Liver (tissue), 9 donors: ENCODE results near the gene TAMALIN. TPM values are rescaled to one million over a fixed set of nuclear protein-coding genes. Genes with fewer than 3 reads are reported as not detected.

Experiments used
- DNase-seq: peaks from one replicate; pipeline ENCODE4 v3.0.0-alpha.2; 2017; ENCODE audit warnings: low spot score
- H3K27ac ChIP-seq, 2 donors: one replicate each; pipeline ENCODE4 v1.7.0; 2013; ENCODE audit warnings: inconsistent platforms in 2 of 2, low read length in 2 of 2, control low read depth in 1 of 2, low read depth in 1 of 2, mild to moderate bottlenecking in 1 of 2
- H3K27me3 ChIP-seq, 4 donors: one replicate each; pipeline versions ENCODE4 v1.6.1 to v1.7.0; 2013; ENCODE audit warnings: low read length in 3 of 4, inconsistent platforms in 1 of 4, mild to moderate bottlenecking in 1 of 4, moderate library complexity in 1 of 4; ENCODE audit not compliant: control insufficient read depth in 4 of 4, insufficient read depth in 4 of 4
- H3K36me3 ChIP-seq, 4 donors: one replicate each; pipeline versions ENCODE4 v1.6.1 to v1.7.0; 2013; ENCODE audit warnings: low read length in 3 of 4, mild to moderate bottlenecking in 3 of 4, low read depth in 1 of 4, moderate library complexity in 1 of 4; ENCODE audit not compliant: control insufficient read depth in 4 of 4, insufficient read depth in 3 of 4
- H3K4me1 ChIP-seq, 4 donors: one replicate each; pipeline versions ENCODE4 v1.6.1 to v1.7.0; 2013; ENCODE audit warnings: low read length in 3 of 4, mild to moderate bottlenecking in 3 of 4, moderate library complexity in 1 of 4; ENCODE audit not compliant: control insufficient read depth in 4 of 4, insufficient read depth in 4 of 4
- H3K4me3 ChIP-seq, 3 donors: one replicate each; pipeline versions ENCODE4 v1.6.1 to v1.7.0; 2013; ENCODE audit warnings: low read length in 3 of 3, control low read depth in 1 of 3, low read depth in 1 of 3, mild to moderate bottlenecking in 1 of 3
- H3K9ac ChIP-seq, 2 donors: one replicate each; pipeline ENCODE4 v1.7.0; 2013; ENCODE audit warnings: low read length in 2 of 2, mild to moderate bottlenecking in 2 of 2, moderate library complexity in 2 of 2, control low read depth in 1 of 2, low read depth in 1 of 2
- H3K9me3 ChIP-seq, 4 donors: one replicate each; pipeline versions ENCODE4 v1.6.1 to v1.7.0; 2013; ENCODE audit warnings: low read length in 3 of 4; ENCODE audit not compliant: control insufficient read depth in 4 of 4
- EGR1 ChIP-seq, 2 donors: IDR thresholded peaks; 2 replicates each; pipeline ENCODE4 v1.6.1; 2016 to 2018; ENCODE audit warnings: antibody characterized with exemption in 2 of 2, low read depth in 2 of 2
- FOXA1 ChIP-seq: IDR thresholded peaks from 2 replicates; pipeline ENCODE4 v1.6.1; 2016; ENCODE audit warnings: antibody characterized with exemption
- FOXA2 ChIP-seq: IDR thresholded peaks from 2 replicates; pipeline ENCODE4 v1.6.1; 2016; ENCODE audit warnings: antibody characterized with exemption
- GABPA ChIP-seq, 2 donors: IDR thresholded peaks in 1 of 2; conservative IDR thresholded peaks in 1 of 2; 2 replicates each; pipeline ENCODE4 v1.6.1; 2016; ENCODE audit warnings: antibody characterized with exemption in 2 of 2, mild to moderate bottlenecking in 1 of 2, moderate library complexity in 1 of 2
- HNF4A ChIP-seq, 2 donors: conservative IDR thresholded peaks; 2 replicates each; pipeline ENCODE4 v1.6.1; 2016; ENCODE audit warnings: antibody characterized with exemption in 2 of 2, mild to moderate bottlenecking in 2 of 2
- HNF4G ChIP-seq: IDR thresholded peaks from 2 replicates; pipeline ENCODE4 v1.6.1; 2016; ENCODE audit warnings: antibody characterized with exemption
- JUND ChIP-seq, 2 donors: IDR thresholded peaks; 2 replicates each; pipeline ENCODE4 v1.6.1; 2016; ENCODE audit warnings: antibody characterized with exemption in 2 of 2
- NR2F2 ChIP-seq: IDR thresholded peaks from 2 replicates; pipeline ENCODE4 v1.6.1; 2016; ENCODE audit warnings: antibody characterized with exemption
- RAD21 ChIP-seq, 2 donors: IDR thresholded peaks; 2 replicates each; pipeline ENCODE4 v1.6.1; 2016; ENCODE audit warnings: antibody characterized with exemption in 2 of 2, mild to moderate bottlenecking in 2 of 2
- RXRA ChIP-seq, 2 donors: IDR thresholded peaks; 2 replicates each; pipeline ENCODE4 v1.6.1; 2017 to 2018; ENCODE audit warnings: antibody characterized with exemption in 2 of 2, mild to moderate bottlenecking in 1 of 2
- TAF1 ChIP-seq: conservative IDR thresholded peaks from 2 replicates; pipeline ENCODE4 v1.6.1; 2016; ENCODE audit warnings: antibody characterized with exemption, mild to moderate bottlenecking
- YY1 ChIP-seq: IDR thresholded peaks from 2 replicates; pipeline ENCODE4 v1.6.1; 2016; ENCODE audit warnings: antibody characterized with exemption, mild to moderate bottlenecking
- WGBS: extraction: QIAGEN DNeasy Blood & Tissue Kit; methylation state at CpG from one replicate; pipeline ENCODE4 v1.1.7; 2013; 5-methylcytosine and 5-hydroxymethylcytosine counted together
- polyA plus RNA-seq, 2 donors: library from polyadenylated mRNA; stranded (reverse) in 1 of 2; unstranded in 1 of 2; fragments of 200-250 nt in 1 of 2; fragments of >200 nt in 1 of 2; fragmentation: Nextera tagmentation in 1 of 2; extraction: Ambion mirVana in 1 of 2; gene quantifications; one replicate each; pipeline versions ENCODE4 v1.2.1 to v1.2.3, GENCODE V29; 2013 to 2015
- total RNA-seq, 2 donors: library from RNA; depleted of rRNA; stranded (reverse); fragments of >200 nt; gene quantifications; one replicate each; pipeline ENCODE4 v1.2.3, GENCODE V29; 2014
- TF ChIP-seq, protein P1 (sequence below): fragments of 150-350 bp; IDR thresholded peaks from 2 replicates; pipeline ENCODE4 v1.5.1; 2017; ENCODE audit warnings: improper control_type of control experiment, low read depth, low read length; ENCODE audit not compliant: missing input control
- TF ChIP-seq, protein P2 (sequence below): IDR thresholded peaks from 2 replicates; pipeline ENCODE4 v1.6.1; 2016; ENCODE audit warnings: antibody characterized with exemption
- TF ChIP-seq, protein P3 (sequence below): IDR thresholded peaks from 2 replicates; pipeline ENCODE4 v1.6.1; 2016; ENCODE audit warnings: antibody characterized with exemption
- TF ChIP-seq, protein P4 (sequence below): IDR thresholded peaks from 2 replicates; pipeline ENCODE4 v1.6.1; 2016; ENCODE audit warnings: antibody characterized with exemption
- TF ChIP-seq, protein P5 (sequence below): IDR thresholded peaks from 2 replicates; pipeline ENCODE4 v1.6.1; 2016; ENCODE audit warnings: antibody characterized with exemption, mild to moderate bottlenecking
- donor health status: healthy.
- donor health status: healthy.
- donor health status: healthy.
- donor health status: healthy.
- donor health status: healthy.

The TAMALIN gene
- total and polyA plus RNA-seq, 4 donors = 1.1 to 9.9 (median 2.5) TPM

DNA sequence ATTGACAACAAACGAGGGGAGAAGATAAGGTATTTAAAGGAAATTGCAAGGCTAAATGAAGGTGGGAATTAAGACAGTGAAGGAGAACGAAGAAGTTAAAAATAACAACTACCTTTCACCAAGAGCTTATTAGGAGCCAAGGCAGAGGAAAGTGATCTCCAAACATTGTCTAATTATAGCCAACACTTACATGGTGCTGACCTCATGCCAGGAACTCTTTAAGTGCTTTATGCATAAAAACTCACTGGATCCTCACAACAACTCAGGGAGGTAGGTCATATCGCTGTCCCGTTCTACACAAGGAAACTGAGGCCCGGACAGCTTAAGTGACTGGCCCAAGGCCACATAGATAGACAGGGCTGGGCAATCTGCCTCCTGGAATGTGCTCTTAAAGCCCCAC, 19.5 kb downstream of the TAMALIN start:
- peak overlapping the region; percentile 47 to 66 for H3K27ac ChIP-seq

More for the DNA sequence above, 19.5 kb downstream of the TAMALIN start:
- Histone ChIP-seq H3K4me1 (peaks cover 0 to 22% (median 14%) of the 10 kb centered on the region in 4 donors), H3K9ac (no peak overlapping the region), H3K9me3 (no peaks in the 10 kb centered on the region), H3K27me3 (no peaks in the 10 kb centered on the region), H3K36me3 (no peaks in the 10 kb centered on the region), H3K4me3 (no peak overlapping the region)
- 64% methylated on average over 5 of the region's 5 CpGs for WGBS
- TF ChIP-seq, protein P1, sequence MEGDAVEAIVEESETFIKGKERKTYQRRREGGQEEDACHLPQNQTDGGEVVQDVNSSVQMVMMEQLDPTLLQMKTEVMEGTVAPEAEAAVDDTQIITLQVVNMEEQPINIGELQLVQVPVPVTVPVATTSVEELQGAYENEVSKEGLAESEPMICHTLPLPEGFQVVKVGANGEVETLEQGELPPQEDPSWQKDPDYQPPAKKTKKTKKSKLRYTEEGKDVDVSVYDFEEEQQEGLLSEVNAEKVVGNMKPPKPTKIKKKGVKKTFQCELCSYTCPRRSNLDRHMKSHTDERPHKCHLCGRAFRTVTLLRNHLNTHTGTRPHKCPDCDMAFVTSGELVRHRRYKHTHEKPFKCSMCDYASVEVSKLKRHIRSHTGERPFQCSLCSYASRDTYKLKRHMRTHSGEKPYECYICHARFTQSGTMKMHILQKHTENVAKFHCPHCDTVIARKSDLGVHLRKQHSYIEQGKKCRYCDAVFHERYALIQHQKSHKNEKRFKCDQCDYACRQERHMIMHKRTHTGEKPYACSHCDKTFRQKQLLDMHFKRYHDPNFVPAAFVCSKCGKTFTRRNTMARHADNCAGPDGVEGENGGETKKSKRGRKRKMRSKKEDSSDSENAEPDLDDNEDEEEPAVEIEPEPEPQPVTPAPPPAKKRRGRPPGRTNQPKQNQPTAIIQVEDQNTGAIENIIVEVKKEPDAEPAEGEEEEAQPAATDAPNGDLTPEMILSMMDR = no peak
- no peak for TF ChIP-seq YY1
- no peak for TF ChIP-seq EGR1 (IDR thresholded peaks at IDR 0.05; ENCODE audit: low read depth in 2 of 2)
- TF ChIP-seq FOXA1 = no peak
- TF ChIP-seq, protein P2, sequence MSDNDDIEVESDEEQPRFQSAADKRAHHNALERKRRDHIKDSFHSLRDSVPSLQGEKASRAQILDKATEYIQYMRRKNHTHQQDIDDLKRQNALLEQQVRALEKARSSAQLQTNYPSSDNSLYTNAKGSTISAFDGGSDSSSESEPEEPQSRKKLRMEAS = no peak
- TF ChIP-seq TAF1 = no peak
- no peak for TF ChIP-seq FOXA2
- TF ChIP-seq, protein P3, sequence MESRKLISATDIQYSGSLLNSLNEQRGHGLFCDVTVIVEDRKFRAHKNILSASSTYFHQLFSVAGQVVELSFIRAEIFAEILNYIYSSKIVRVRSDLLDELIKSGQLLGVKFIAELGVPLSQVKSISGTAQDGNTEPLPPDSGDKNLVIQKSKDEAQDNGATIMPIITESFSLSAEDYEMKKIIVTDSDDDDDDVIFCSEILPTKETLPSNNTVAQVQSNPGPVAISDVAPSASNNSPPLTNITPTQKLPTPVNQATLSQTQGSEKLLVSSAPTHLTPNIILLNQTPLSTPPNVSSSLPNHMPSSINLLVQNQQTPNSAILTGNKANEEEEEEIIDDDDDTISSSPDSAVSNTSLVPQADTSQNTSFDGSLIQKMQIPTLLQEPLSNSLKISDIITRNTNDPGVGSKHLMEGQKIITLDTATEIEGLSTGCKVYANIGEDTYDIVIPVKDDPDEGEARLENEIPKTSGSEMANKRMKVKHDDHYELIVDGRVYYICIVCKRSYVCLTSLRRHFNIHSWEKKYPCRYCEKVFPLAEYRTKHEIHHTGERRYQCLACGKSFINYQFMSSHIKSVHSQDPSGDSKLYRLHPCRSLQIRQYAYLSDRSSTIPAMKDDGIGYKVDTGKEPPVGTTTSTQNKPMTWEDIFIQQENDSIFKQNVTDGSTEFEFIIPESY = no peak
- TF ChIP-seq, protein P4, sequence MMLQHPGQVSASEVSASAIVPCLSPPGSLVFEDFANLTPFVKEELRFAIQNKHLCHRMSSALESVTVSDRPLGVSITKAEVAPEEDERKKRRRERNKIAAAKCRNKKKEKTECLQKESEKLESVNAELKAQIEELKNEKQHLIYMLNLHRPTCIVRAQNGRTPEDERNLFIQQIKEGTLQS = no peak
- no peak for TF ChIP-seq NR2F2
- TF ChIP-seq, protein P5, sequence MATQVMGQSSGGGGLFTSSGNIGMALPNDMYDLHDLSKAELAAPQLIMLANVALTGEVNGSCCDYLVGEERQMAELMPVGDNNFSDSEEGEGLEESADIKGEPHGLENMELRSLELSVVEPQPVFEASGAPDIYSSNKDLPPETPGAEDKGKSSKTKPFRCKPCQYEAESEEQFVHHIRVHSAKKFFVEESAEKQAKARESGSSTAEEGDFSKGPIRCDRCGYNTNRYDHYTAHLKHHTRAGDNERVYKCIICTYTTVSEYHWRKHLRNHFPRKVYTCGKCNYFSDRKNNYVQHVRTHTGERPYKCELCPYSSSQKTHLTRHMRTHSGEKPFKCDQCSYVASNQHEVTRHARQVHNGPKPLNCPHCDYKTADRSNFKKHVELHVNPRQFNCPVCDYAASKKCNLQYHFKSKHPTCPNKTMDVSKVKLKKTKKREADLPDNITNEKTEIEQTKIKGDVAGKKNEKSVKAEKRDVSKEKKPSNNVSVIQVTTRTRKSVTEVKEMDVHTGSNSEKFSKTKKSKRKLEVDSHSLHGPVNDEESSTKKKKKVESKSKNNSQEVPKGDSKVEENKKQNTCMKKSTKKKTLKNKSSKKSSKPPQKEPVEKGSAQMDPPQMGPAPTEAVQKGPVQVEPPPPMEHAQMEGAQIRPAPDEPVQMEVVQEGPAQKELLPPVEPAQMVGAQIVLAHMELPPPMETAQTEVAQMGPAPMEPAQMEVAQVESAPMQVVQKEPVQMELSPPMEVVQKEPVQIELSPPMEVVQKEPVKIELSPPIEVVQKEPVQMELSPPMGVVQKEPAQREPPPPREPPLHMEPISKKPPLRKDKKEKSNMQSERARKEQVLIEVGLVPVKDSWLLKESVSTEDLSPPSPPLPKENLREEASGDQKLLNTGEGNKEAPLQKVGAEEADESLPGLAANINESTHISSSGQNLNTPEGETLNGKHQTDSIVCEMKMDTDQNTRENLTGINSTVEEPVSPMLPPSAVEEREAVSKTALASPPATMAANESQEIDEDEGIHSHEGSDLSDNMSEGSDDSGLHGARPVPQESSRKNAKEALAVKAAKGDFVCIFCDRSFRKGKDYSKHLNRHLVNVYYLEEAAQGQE = no peak
- TF ChIP-seq HNF4G = no peak
- TF ChIP-seq GABPA (IDR thresholded peaks at IDR 0.05 in 1 of 2, conservative IDR thresholded peaks at IDR 0.05 in 1 of 2) = no peak
- TF ChIP-seq RAD21 (IDR thresholded peaks at IDR 0.05) = no peak
- TF ChIP-seq JUND (IDR thresholded peaks at IDR 0.05) = no peak
- TF ChIP-seq RXRA (IDR thresholded peaks at IDR 0.05) = no peak
- no peak for TF ChIP-seq HNF4A (conservative IDR thresholded peaks at IDR 0.05)
- DNase-seq = no peak
